NCI-H1417 (cell line): ENCODE results near the gene FIGN.

Experiments
- DNase-seq, 3 experiments: peaks; one replicate each; lab custom pipeline; 2025; lab: John Stamatoyannopoulos, UW

FIGN gene, protein sequence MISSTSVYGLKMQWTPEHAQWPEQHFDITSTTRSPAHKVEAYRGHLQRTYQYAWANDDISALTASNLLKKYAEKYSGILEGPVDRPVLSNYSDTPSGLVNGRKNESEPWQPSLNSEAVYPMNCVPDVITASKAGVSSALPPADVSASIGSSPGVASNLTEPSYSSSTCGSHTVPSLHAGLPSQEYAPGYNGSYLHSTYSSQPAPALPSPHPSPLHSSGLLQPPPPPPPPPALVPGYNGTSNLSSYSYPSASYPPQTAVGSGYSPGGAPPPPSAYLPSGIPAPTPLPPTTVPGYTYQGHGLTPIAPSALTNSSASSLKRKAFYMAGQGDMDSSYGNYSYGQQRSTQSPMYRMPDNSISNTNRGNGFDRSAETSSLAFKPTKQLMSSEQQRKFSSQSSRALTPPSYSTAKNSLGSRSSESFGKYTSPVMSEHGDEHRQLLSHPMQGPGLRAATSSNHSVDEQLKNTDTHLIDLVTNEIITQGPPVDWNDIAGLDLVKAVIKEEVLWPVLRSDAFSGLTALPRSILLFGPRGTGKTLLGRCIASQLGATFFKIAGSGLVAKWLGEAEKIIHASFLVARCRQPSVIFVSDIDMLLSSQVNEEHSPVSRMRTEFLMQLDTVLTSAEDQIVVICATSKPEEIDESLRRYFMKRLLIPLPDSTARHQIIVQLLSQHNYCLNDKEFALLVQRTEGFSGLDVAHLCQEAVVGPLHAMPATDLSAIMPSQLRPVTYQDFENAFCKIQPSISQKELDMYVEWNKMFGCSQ

DNA sequence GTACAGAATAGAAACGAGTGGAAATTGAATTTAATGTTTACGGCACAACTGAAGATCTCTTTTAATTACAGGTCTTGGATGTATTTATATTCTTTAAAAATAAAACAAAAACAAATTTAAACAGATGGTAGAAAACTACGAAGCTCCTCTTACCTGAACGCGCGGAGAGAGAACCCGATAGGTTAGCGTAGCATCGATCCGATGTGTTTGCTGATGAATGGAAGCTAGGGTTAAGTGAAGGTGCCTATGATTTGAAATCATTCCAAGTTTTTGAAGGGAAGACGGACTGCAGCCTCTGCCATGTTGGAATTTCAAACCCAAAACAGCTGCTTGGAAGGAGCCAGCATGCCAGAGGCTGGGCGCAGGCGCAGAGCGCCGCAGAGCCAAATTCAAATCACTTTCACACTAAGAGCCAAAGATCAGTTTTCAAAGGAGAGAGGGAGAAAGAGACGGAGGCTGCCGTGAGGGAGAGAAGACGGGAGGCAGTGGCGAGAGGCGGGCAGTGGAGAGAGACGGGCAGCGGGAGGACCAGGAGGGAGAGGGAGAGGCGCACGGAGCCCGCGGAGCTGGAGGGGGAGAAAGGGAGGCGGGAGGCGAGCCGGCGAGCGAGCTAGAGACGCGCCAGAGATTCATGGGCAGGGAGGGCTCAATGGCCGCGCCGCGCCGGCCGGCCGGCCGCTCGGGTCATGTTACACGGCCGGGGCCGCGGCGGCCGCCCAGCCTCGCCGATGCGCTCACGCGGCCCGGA, at the start of gene FIGN:
TSS of gene FIGN (minus strand) at position 324 of the 748 bp plus-strand sequence. CDS start 1,081 bp downstream, outside the sequence.
- DNase-seq, result peak; percentile 47 to 65 (median 62)

GRCh38 chr2:163785162-163785561, 49.4 kb upstream of the FIGN start:
- DNase-seq, result no peak

- no peak for DNase-seq
Observed at GRCh38 chr2:163779970-163780597, 44.3 kb upstream of the FIGN start.

- no peak for DNase-seq
Observed at GRCh38 chr2:163778045-163778781, 42.4 kb upstream of the FIGN start.

DNA sequence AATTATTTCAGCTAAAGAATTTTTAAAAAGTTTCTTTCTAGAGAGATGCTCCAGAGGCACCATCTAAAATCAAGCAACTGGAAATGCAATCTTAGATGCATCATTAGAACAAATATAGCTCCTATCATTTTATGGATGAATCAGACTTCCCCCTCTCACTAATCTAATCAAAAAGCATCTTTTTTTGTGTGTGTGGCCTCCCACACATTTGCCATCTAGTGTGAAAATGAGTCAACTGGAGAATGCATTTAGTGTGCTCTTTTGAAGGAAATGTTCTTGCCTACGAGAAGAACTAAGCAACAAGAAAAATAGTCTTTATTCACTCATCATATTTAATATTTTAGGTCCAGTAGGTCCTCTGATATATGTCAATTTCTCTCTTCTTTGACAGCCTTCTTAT, 39.5 kb upstream of the FIGN start:
- DNase-seq, result no peak

DNA sequence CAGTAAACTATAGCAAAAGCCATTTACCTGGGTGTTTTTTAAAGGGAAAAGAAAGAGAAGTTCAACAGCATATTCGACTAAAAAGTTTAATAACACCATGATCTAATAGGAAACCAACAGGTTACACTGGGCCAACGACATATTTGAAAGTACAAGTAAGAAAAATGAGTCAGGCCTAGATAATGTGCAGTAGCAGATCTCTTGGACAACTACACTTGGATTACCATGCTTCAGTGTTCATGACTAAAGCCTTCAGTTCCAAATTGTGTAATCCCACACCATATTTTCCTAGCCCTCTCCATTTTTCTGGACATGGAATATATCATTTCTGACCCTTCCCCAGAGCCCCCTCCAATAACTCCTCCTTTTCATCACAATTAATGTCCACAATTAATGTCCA, 39.1 kb upstream of the FIGN start:
- no peak for DNase-seq

GRCh38 chr2:163773276-163773675, 37.5 kb upstream of the FIGN start:
- DNase-seq, result no peak

DNA sequence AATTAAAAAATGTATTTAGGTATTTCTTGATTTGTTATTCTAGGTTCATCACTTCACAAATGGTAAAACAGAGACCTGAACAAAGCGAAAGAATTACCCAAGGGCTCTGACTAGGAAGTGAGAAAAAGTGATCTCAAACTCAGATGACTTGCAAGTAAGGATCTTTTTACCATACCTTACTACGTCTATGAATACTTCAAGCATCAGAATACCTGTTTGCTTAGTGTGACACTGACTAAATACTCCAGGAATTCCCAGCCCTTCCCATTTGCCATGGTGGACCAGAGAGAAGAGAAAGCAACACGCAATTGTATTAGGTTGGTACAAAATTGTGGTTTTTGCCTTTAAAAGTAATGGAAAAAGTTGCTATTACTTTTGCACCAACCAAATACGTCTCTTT, 35.8 kb upstream of the FIGN start:
- DNase-seq, result no peak

DNA sequence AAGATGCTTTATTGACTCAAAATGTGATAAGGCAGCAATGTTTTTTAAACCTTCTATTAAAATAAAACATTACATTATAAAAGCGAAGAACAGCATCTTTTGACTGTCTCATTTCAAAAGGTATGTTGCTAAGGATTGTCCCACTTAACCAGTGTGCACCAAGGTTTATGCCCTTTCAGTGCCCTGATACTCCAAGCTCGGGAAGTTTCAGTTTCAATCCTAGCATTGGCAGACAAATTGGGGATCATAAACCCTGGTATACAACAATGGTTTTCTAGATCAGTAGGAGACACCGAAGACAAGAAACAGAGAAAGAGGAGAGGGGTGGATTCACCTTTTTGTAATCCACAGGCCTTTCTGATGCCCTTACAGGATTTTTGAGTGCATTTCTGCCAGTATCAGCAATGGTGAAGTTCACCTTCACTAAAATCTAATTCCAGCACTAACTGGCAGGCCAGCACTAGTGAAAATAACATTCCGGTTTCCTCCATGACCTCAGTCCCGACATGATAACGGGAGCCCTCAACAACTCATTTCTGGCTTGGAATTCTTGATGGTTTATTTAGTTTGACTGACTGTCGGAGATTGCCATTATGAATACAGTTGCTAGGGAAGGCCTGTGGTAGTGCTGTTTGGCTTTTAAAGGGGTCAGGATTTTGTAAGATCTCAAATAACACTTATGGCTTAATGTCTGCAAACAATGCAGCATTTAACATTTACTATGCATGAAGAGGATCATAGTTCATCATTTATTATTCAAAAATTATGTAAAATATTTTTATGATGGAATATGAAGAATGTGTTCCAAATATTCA, 33.3 kb upstream of the FIGN start:
- DNase-seq, result no peak

GRCh38 chr2:163767097-163767496, 31.3 kb upstream of the FIGN start:
- DNase-seq, result no peak

GRCh38 chr2:163764566-163764965, 28.8 kb upstream of the FIGN start:
- no peak for DNase-seq

DNA sequence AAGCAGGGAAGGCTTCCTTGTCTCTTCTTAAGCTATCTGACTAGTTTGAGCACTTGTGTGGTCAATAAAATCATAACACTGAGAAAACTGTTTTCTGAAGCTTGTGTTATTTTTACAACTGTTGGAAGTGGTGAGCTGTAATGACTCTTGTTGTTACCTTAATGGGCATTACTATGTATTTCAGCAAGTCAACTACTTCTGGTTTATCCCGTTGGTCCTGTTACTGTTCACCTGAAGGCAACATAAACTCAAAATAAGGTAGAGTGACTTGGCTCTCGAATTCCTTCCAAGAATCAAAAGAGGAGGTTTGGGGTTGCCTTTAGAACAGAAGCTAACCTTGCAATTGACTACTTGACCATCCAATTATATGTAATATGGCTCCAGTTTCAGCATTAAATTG, 23.2 kb upstream of the FIGN start:
- DNase-seq, result no peak

DNA sequence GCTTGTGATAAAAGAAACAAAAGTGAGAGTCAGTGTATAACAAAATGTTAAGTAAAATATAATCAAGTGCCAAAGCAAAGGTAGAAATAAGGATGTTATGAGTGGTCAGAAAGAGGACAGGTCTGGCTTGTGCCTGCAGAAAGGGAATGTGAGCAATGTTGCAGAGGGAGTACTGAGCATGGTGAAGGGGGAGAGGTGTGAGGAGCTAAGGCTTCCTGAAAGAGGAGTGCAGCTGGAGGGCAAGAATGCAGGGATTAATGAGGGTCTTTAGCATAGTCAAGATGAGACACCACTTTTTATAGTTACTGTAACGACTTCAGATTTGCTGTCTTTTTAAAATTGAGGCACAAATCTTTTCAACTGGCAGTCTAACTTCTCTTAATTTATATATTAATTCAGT, 22.0 kb upstream of the FIGN start:
- DNase-seq, result no peak

GRCh38 chr2:163756588-163756987, 20.8 kb upstream of the FIGN start:
- no peak for DNase-seq

DNA sequence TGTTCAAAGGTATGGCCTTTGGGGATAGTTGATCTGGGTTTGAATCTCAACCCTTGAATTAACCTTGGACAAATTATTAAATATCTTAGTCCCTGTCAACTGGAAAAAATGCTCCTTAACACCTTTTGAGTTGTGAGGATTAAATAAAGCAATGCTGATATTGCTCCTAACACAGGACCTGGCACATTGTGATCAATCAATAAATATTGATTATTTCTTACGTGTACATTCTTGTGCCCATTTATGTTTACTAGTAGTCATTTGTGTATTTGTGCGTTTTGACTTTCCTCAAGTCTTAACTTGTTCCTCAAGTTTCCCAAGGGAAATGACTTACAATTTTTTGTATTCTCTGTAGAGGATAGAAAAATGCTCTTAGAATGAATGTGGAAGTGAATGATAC, 19.6 kb upstream of the FIGN start:
- no peak for DNase-seq

GRCh38 chr2:163753726-163754125, 17.9 kb upstream of the FIGN start:
- no peak for DNase-seq

- DNase-seq, result no peak
Observed at GRCh38 chr2:163752267-163752666, 16.5 kb upstream of the FIGN start.

GRCh38 chr2:163751696-163752095, 15.9 kb upstream of the FIGN start:
- no peak for DNase-seq

GRCh38 chr2:163748420-163748819, 12.6 kb upstream of the FIGN start:
- DNase-seq, result no peak

DNA sequence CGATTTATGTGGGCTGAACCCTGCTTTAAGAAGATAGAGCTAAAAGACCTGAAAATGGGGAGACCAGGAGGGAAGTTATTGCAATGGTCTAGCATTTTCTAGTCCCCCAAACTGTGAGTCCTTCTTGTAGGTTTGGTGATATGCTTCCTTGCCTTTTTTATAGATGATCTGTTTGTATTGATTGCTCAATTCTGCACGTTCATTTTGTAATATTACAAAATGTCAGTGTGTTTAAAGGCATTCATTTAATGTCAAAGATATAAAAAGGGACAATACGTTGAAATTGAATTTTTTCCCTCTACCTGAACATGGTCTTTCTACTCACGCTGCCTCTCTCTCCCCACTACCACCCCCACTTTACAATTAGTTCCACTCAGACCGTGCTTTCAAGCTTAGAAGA, 5.6 kb upstream of the FIGN start:
- DNase-seq, result no peak

- peak in 1 of 3 experiments; percentile 25 for DNase-seq
Observed at GRCh38 chr2:163737563-163737962, 1.8 kb upstream of the FIGN start.
